HCT116 (cell line): ENCODE data around the gene SLC41A1. TPM values are rescaled to one million over a fixed set of nuclear protein-coding genes. Genes with fewer than 3 reads are reported as not detected.

ENCODE experiments used
- ATAC-seq: fragments of 200-7000 bp; cut with Tn5 transposase; 2 replicates; pipeline ENCODE4 v1.9.1; 2020; ENCODE audit warnings: mild to moderate bottlenecking, moderate library complexity
- BruUV-seq: library from RNA; stranded (reverse); fragments of 400-500 nt; replicated peaks from 2 replicates; lab custom pipeline; 2021; lab: Mats Ljungman, UMichigan
- CTCF ChIA-PET: fragments of 300-600 bp; sonication (Branson Sonifier 250); formaldehyde crosslinking; loops from one replicate; lab custom pipeline; 2021; ENCODE audit warnings: antibody characterized with exemption; lab: Charles Lee
- POLR2A ChIA-PET: fragments of 300-600, 350-600 bp; sonication (Branson Sonifier 250); formaldehyde crosslinking; loops from one replicate; lab custom pipeline; 2021; ENCODE audit warnings: antibody characterized with exemption; lab: Charles Lee
- RAD21 ChIA-PET, 2 experiments: fragments of 300-600 bp; sonication (Branson Sonifier 250); formaldehyde crosslinking; loops; one replicate each; lab custom pipeline; 2023; ENCODE audit warnings: low total read pairs in 2 of 2; ENCODE audit not compliant: uncharacterized antibody in 2 of 2, unreplicated experiment in 2 of 2, low non-redundant PET in 1 of 2; lab: Charles Lee
- DNase-seq: peaks from one replicate; pipeline ENCODE4 v3.0.0-alpha.2; 2010; ENCODE audit warnings: low read depth, low spot score
- H2AFZ ChIP-seq: fragments of 200-600 bp; shearing (Covaris generic), sonication (generic); 2 replicates; pipeline ENCODE4 v1.6.1; 2017; ENCODE audit warnings: low read depth, mixed run types, mixed read lengths, antibody characterized with exemption, low read length; ENCODE audit not compliant: poor library complexity, severe bottlenecking
- H3K27ac ChIP-seq: 2 replicates; pipeline ENCODE4 v1.5.1; 2012; ENCODE audit warnings: low read depth, low read length
- H3K27me3 ChIP-seq: fragments of 200-600 bp; sonication (generic); 2 replicates; pipeline ENCODE4 v1.6.1; 2016; ENCODE audit warnings: mixed run types, low read length, mixed read lengths; ENCODE audit not compliant: insufficient read depth
- H3K36me3 ChIP-seq, 2 experiments: fragments of 200-500 bp in 1 of 2; fragments of 200-600 bp in 1 of 2; sonication (Bioruptor generic) in 1 of 2; sonication (generic) in 1 of 2; 2 replicates each; pipeline versions ENCODE4 v1.5.1 to v1.6.1; 2014 to 2016; ENCODE audit warnings: low read length in 2 of 2, inconsistent platforms in 1 of 2, mixed read lengths in 1 of 2, mixed run types in 1 of 2; ENCODE audit not compliant: insufficient read depth in 2 of 2, control insufficient read depth in 1 of 2
- H3K4me1 ChIP-seq, 2 experiments: fragments of 200-600 bp in 1 of 2; sonication (generic) in 1 of 2; 2 replicates each; pipeline versions ENCODE4 v1.5.1 to v1.6.1; 2012 to 2017; ENCODE audit warnings: low read length in 2 of 2, inconsistent platforms in 1 of 2, mild to moderate bottlenecking in 1 of 2, mixed read lengths in 1 of 2, mixed run types in 1 of 2, moderate library complexity in 1 of 2; ENCODE audit not compliant: insufficient read depth in 2 of 2, control insufficient read depth in 1 of 2
- H3K4me2 ChIP-seq: fragments of 200-600 bp; sonication (generic); 2 replicates; pipeline ENCODE4 v1.6.1; 2017; ENCODE audit warnings: mixed run types, low read length, mixed read lengths
- H3K4me3 ChIP-seq, 2 experiments: fragments of 200-600 bp in 1 of 2; sonication (generic) in 1 of 2; replicated peaks in 1 of 2; 2 replicates each; pipeline ENCODE4 v1.5.1; 2011 to 2016; ENCODE audit warnings: low read length in 2 of 2, control low read depth in 1 of 2, low read depth in 1 of 2, mild to moderate bottlenecking in 1 of 2, mixed read lengths in 1 of 2, mixed run types in 1 of 2
- H3K79me2 ChIP-seq: fragments of 200-600 bp; sonication (generic); 2 replicates; pipeline ENCODE4 v1.6.1; 2017; ENCODE audit warnings: mild to moderate bottlenecking, mixed run types, low read length, moderate library complexity, mixed read lengths; ENCODE audit not compliant: insufficient read depth
- H3K9ac ChIP-seq: fragments of 200-600 bp; sonication (generic); 2 replicates; pipeline ENCODE4 v1.6.1; 2016; ENCODE audit warnings: low read length, mixed read lengths
- H3K9me2 ChIP-seq: fragments of 200-600 bp; sonication (generic), shearing (Covaris generic); 2 replicates; pipeline ENCODE4 v1.6.1; 2017; ENCODE audit warnings: mixed run types, mild to moderate bottlenecking, moderate library complexity; ENCODE audit not compliant: insufficient read depth
- H3K9me3 ChIP-seq, 2 experiments: fragments of 200-500 bp in 1 of 2; fragments of 200-600 bp in 1 of 2; sonication (Bioruptor generic) in 1 of 2; sonication (generic) in 1 of 2; 2 replicates each; pipeline ENCODE4 v1.6.1; 2014 to 2017; ENCODE audit warnings: low read length in 2 of 2, mixed read lengths in 2 of 2, inconsistent platforms in 1 of 2, low read depth in 1 of 2, mild to moderate bottlenecking in 1 of 2, mixed run types in 1 of 2, moderate library complexity in 1 of 2; ENCODE audit not compliant: control insufficient read depth in 1 of 2, insufficient read depth in 1 of 2
- H4K20me1 ChIP-seq: fragments of 200-600 bp; sonication (generic), shearing (Covaris generic); 2 replicates; pipeline ENCODE4 v1.6.1; 2017; ENCODE audit warnings: mixed run types, mild to moderate bottlenecking, moderate library complexity; ENCODE audit not compliant: insufficient read depth
- CBX3 ChIP-seq: IDR thresholded peaks from 2 replicates; pipeline ENCODE4 v1.6.1; 2012; ENCODE audit warnings: low read depth
- CEBPB ChIP-seq: IDR thresholded peaks from 2 replicates; pipeline ENCODE4 v1.6.1; 2012; ENCODE audit warnings: low read depth
- EGR1 ChIP-seq: IDR thresholded peaks from 2 replicates; pipeline ENCODE4 v1.6.1; 2012; ENCODE audit warnings: low read depth
- ELF1 ChIP-seq: IDR thresholded peaks from 2 replicates; pipeline ENCODE4 v1.6.1; 2012; ENCODE audit warnings: low read depth, borderline replicate concordance
- FOSL1 ChIP-seq: IDR thresholded peaks from 2 replicates; pipeline ENCODE4 v1.6.1; 2012; ENCODE audit warnings: low read depth
- POLR2A ChIP-seq: IDR thresholded peaks from 2 replicates; pipeline ENCODE4 v1.7.0; 2011; ENCODE audit warnings: borderline replicate concordance; ENCODE audit not compliant: insufficient read depth, insufficient read length; ENCODE audit errors: extremely low read depth
- RAD21 ChIP-seq: IDR thresholded peaks from 2 replicates; pipeline ENCODE4 v1.6.1; 2012; ENCODE audit warnings: low read depth, mild to moderate bottlenecking
- SIN3A ChIP-seq: IDR thresholded peaks from 2 replicates; pipeline ENCODE4 v1.6.1; 2012; ENCODE audit warnings: low read depth
- SP1 ChIP-seq: IDR thresholded peaks from 2 replicates; pipeline ENCODE4 v1.6.1; 2012; ENCODE audit warnings: low read depth
- SRF ChIP-seq: IDR thresholded peaks from 2 replicates; pipeline ENCODE4 v1.6.1; 2012; ENCODE audit warnings: low read depth
- TCF7L2 ChIP-seq: IDR thresholded peaks from 2 replicates; pipeline ENCODE4 v1.7.0; 2011; ENCODE audit warnings: borderline replicate concordance, inconsistent platforms; ENCODE audit not compliant: insufficient read depth, insufficient read length; ENCODE audit errors: extremely low read depth
- YY1 ChIP-seq: IDR thresholded peaks from 2 replicates; pipeline ENCODE4 v1.6.1; 2011; ENCODE audit warnings: low read length, low read depth, moderate library complexity, mild to moderate bottlenecking; ENCODE audit not compliant: insufficient replicate concordance; ENCODE audit errors: extremely low read depth
- ZFX ChIP-seq: fragments of 450-650 bp; IDR thresholded peaks from 2 replicates; pipeline ENCODE4 v1.6.1; 2017
- ZNF274 ChIP-seq: fragments of 200-500 bp; sonication (Bioruptor generic); IDR thresholded peaks from 2 replicates; pipeline ENCODE4 v1.6.1; 2014; ENCODE audit warnings: mild to moderate bottlenecking, low read depth, low read length, inconsistent platforms
- intact Hi-C: fragments of 100-400 bp; cut with micrococcal nuclease; formaldehyde crosslinking; loops from 2 replicates; pipeline ENCODE4 v1.10.0; 2022
- total RNA-seq: library from RNA; stranded (reverse); gene quantifications from one replicate; pipeline ENCODE4 v1.2.1, GENCODE V29; 2021; ENCODE audit not compliant: unreplicated experiment
- TF ChIP-seq, protein P1 (sequence below): IDR thresholded peaks from 2 replicates; pipeline ENCODE4 v1.6.1; 2012; ENCODE audit warnings: low read depth
- TF ChIP-seq, protein P2 (sequence below): IDR thresholded peaks from 2 replicates; pipeline ENCODE4 v1.6.1; 2011; ENCODE audit warnings: mild to moderate bottlenecking, low read length, moderate library complexity; ENCODE audit not compliant: insufficient replicate concordance; ENCODE audit errors: extremely low read depth
- TF ChIP-seq, protein P3 (sequence below): IDR thresholded peaks from 2 replicates; pipeline ENCODE4 v1.6.1; 2012

Gene SLC41A1
- total RNA-seq, 1 experiment from 2014 or later = 35.9 TPM

DNA sequence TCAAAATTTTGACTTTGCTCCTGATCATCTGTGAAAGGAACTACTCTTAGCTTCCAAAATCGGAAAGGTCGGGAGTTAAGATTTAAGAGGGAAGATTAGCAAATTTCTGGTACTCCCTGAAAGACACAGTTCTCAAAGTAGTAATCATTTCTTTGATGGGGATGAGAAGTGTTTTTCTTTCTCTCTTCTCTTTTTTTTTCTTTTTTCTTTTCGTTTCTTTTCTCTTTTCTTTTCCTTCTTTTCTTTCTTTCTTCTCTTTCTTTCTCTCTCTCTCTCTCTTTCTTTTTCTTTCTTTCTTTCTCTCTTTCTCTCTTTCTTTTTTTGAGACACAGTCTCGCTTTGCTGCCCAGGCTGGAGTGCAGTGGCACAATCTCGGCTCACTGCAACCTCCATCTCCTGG lies 32.7 kb downstream of the SLC41A1 start:
- ChIA-PET CTCF (no interaction called here), POLR2A (no interaction called here), RAD21 (no interaction called here)
- no peak overlapping the region for H3K27ac ChIP-seq
- no TSS peak for BruUV-seq
- TF ChIP-seq, protein P1, sequence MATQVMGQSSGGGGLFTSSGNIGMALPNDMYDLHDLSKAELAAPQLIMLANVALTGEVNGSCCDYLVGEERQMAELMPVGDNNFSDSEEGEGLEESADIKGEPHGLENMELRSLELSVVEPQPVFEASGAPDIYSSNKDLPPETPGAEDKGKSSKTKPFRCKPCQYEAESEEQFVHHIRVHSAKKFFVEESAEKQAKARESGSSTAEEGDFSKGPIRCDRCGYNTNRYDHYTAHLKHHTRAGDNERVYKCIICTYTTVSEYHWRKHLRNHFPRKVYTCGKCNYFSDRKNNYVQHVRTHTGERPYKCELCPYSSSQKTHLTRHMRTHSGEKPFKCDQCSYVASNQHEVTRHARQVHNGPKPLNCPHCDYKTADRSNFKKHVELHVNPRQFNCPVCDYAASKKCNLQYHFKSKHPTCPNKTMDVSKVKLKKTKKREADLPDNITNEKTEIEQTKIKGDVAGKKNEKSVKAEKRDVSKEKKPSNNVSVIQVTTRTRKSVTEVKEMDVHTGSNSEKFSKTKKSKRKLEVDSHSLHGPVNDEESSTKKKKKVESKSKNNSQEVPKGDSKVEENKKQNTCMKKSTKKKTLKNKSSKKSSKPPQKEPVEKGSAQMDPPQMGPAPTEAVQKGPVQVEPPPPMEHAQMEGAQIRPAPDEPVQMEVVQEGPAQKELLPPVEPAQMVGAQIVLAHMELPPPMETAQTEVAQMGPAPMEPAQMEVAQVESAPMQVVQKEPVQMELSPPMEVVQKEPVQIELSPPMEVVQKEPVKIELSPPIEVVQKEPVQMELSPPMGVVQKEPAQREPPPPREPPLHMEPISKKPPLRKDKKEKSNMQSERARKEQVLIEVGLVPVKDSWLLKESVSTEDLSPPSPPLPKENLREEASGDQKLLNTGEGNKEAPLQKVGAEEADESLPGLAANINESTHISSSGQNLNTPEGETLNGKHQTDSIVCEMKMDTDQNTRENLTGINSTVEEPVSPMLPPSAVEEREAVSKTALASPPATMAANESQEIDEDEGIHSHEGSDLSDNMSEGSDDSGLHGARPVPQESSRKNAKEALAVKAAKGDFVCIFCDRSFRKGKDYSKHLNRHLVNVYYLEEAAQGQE = no peak
- no peak for TF ChIP-seq ZFX
- TF ChIP-seq ZNF274 = no peak
- TF ChIP-seq ELF1 = no peak
- TF ChIP-seq, protein P2, sequence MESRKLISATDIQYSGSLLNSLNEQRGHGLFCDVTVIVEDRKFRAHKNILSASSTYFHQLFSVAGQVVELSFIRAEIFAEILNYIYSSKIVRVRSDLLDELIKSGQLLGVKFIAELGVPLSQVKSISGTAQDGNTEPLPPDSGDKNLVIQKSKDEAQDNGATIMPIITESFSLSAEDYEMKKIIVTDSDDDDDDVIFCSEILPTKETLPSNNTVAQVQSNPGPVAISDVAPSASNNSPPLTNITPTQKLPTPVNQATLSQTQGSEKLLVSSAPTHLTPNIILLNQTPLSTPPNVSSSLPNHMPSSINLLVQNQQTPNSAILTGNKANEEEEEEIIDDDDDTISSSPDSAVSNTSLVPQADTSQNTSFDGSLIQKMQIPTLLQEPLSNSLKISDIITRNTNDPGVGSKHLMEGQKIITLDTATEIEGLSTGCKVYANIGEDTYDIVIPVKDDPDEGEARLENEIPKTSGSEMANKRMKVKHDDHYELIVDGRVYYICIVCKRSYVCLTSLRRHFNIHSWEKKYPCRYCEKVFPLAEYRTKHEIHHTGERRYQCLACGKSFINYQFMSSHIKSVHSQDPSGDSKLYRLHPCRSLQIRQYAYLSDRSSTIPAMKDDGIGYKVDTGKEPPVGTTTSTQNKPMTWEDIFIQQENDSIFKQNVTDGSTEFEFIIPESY = no peak
- no peak for TF ChIP-seq POLR2A
- no peak for TF ChIP-seq SP1
- TF ChIP-seq CBX3 = no peak
- no peak for TF ChIP-seq CEBPB
- no peak for TF ChIP-seq TCF7L2
- TF ChIP-seq RAD21 = no peak
- no peak for TF ChIP-seq SIN3A
- TF ChIP-seq EGR1 = no peak
- no peak for TF ChIP-seq YY1
- TF ChIP-seq, protein P3, sequence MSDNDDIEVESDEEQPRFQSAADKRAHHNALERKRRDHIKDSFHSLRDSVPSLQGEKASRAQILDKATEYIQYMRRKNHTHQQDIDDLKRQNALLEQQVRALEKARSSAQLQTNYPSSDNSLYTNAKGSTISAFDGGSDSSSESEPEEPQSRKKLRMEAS = no peak
- TF ChIP-seq FOSL1 = no peak
- no peak for TF ChIP-seq SRF
- no peaks in the 10 kb centered on the region for H4K20me1 ChIP-seq
- peaks cover 0 to 6% of the 10 kb centered on the region in 2 experiments; a peak in 2 of 4 replicates for H3K4me1 ChIP-seq
- no peaks in the 10 kb centered on the region for H3K27me3 ChIP-seq
- intact Hi-C loops = no loop called here
- no peaks in the 10 kb centered on the region for H3K36me3 ChIP-seq
- no peaks in the 10 kb centered on the region for H3K9me3 ChIP-seq
- ATAC-seq (no peak), DNase-seq (no peak)
- no peaks in the 10 kb centered on the region for H3K79me2 ChIP-seq
- H2AFZ ChIP-seq = no peak overlapping the region
- no peaks in the 10 kb centered on the region for H3K9me2 ChIP-seq
- no peak overlapping the region for H3K4me3 ChIP-seq
- H3K4me2 ChIP-seq = no peak overlapping the region
- H3K9ac ChIP-seq = no peak overlapping the region
